H1 (cell line): ENCODE results near the gene MIPEP.

ENCODE experiments used
- CBX8 ChIP-seq: fragments of 300-800, 300-1000 bp; sonication (generic); IDR thresholded peaks from 2 replicates; pipeline ENCODE4 v1.7.1; 2016; ENCODE audit warnings: low read depth, low read length, borderline replicate concordance
- CEBPB ChIP-seq: IDR thresholded peaks from 2 replicates; pipeline ENCODE4 v1.6.1; 2012; ENCODE audit warnings: low read depth, low read length
- KDM4A ChIP-seq: IDR thresholded peaks from one replicate; pipeline ENCODE4 v1.7.1; 2012; ENCODE audit warnings: low read depth, mild to moderate bottlenecking, moderate library complexity, low read length, inconsistent platforms; ENCODE audit not compliant: severe bottlenecking
- PHF8 ChIP-seq: fragments of 200-600 bp; sonication (generic); conservative IDR thresholded peaks from 2 replicates; pipeline ENCODE4 v1.7.1; 2012; ENCODE audit warnings: low read depth, mild to moderate bottlenecking, inconsistent platforms, low read length, moderate library complexity
- POLR2A ChIP-seq, 2 experiments: IDR thresholded peaks; 1 replicate in 1 of 2; 2 replicates in 1 of 2; pipeline ENCODE4 v1.6.1; 2011; ENCODE audit warnings: low read depth in 2 of 2, low read length in 2 of 2, mild to moderate bottlenecking in 2 of 2; ENCODE audit errors: control extremely low read depth in 1 of 2
- POLR2AphosphoS5 ChIP-seq: IDR thresholded peaks from 2 replicates; pipeline ENCODE4 v1.6.1; 2011; ENCODE audit warnings: low read depth, low read length
- RAD21 ChIP-seq, 2 experiments: IDR thresholded peaks in 1 of 2; conservative IDR thresholded peaks in 1 of 2; 2 replicates each; pipeline ENCODE4 v1.6.1; 2011; ENCODE audit warnings: low read depth in 2 of 2, low read length in 2 of 2, improper control_type of control experiment in 1 of 2, inconsistent platforms in 1 of 2, mild to moderate bottlenecking in 1 of 2, moderate library complexity in 1 of 2
- TF ChIP-seq, protein P1 (sequence below), 3 experiments: IDR thresholded peaks; 1 replicate in 2 of 3; 2 replicates in 1 of 3; pipeline versions ENCODE4 v1.5.1 to v1.6.1; 2011; ENCODE audit warnings: low read length in 3 of 3, mild to moderate bottlenecking in 3 of 3, inconsistent platforms in 2 of 3, low read depth in 1 of 3, moderate library complexity in 1 of 3; ENCODE audit not compliant: insufficient read depth in 1 of 3; ENCODE audit errors: control extremely low read depth in 1 of 3

- TF ChIP-seq, protein P1, sequence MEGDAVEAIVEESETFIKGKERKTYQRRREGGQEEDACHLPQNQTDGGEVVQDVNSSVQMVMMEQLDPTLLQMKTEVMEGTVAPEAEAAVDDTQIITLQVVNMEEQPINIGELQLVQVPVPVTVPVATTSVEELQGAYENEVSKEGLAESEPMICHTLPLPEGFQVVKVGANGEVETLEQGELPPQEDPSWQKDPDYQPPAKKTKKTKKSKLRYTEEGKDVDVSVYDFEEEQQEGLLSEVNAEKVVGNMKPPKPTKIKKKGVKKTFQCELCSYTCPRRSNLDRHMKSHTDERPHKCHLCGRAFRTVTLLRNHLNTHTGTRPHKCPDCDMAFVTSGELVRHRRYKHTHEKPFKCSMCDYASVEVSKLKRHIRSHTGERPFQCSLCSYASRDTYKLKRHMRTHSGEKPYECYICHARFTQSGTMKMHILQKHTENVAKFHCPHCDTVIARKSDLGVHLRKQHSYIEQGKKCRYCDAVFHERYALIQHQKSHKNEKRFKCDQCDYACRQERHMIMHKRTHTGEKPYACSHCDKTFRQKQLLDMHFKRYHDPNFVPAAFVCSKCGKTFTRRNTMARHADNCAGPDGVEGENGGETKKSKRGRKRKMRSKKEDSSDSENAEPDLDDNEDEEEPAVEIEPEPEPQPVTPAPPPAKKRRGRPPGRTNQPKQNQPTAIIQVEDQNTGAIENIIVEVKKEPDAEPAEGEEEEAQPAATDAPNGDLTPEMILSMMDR (IDR thresholded peaks at IDR 0.05; ENCODE audit: control extremely low read depth in 1 of 3, insufficient read depth in 1 of 3, low read depth in 1 of 3, low read length in 3 of 3): no peak
- TF ChIP-seq RAD21 (IDR thresholded peaks at IDR 0.05 in 1 of 2, conservative IDR thresholded peaks at IDR 0.05 in 1 of 2; ENCODE audit: low read depth in 2 of 2, low read length in 2 of 2) (no peak), KDM4A (no peak), POLR2AphosphoS5 (no peak), PHF8 (no peak), POLR2A (IDR thresholded peaks at IDR 0.05; ENCODE audit: control extremely low read depth in 1 of 2, low read depth in 2 of 2, low read length in 2 of 2) (no peak), CBX8 (no peak), CEBPB (no peak)
Measured at GRCh38 chr13:23804166-23804565, 85.0 kb downstream of the MIPEP start.
